ENCODE data around the gene SHISA6.
"Not testable (repeated sequence)": the region's sequence is repeated elsewhere in the genome, so short reads cannot be mapped to it uniquely, and the experiment has no call there.

The SHISA6 gene

GRCh38 chr17:11287791-11288190, 46.8 kb downstream of the SHISA6 start:
- Histone ChIP-seq H3K9ac (ENCODE audit: low read depth, low read length) (no peak overlapping the region), H3K4me1 (ENCODE audit: insufficient read depth, low read length) (peaks cover 7% of the 10 kb centered on the region; the same call in 1 of the 2 replicates), H3K27me3 (ENCODE audit: insufficient read depth, low read length) (no peaks in the 10 kb centered on the region), H3K4me3 (ENCODE audit: low read length) (no peak overlapping the region), H3K27ac (ENCODE audit: low read length) (no peak overlapping the region), H3K9me3 (ENCODE audit: insufficient read depth, low read depth, low read length) (no peaks in the 10 kb centered on the region), H3K36me3 (ENCODE audit: insufficient read depth, low read depth, low read length) (no peaks in the 10 kb centered on the region)

- Histone ChIP-seq H3K27me3 (ENCODE audit: insufficient read depth, low read length) (no peaks in the 10 kb centered on the region), H3K36me3 (ENCODE audit: insufficient read depth, low read depth, low read length) (no peaks in the 10 kb centered on the region), H3K27ac (ENCODE audit: low read length) (no peak overlapping the region), H3K4me1 (ENCODE audit: insufficient read depth, low read length) (peaks cover 7% of the 10 kb centered on the region; the same call in 1 of the 2 replicates), H3K9me3 (ENCODE audit: insufficient read depth, low read depth, low read length) (no peaks in the 10 kb centered on the region), H3K9ac (ENCODE audit: low read depth, low read length) (no peak overlapping the region), H3K4me3 (ENCODE audit: low read length) (no peak overlapping the region)
Measured at GRCh38 chr17:11290814-11291213, 49.8 kb downstream of the SHISA6 start.

GRCh38 chr17:11292491-11292890, 51.5 kb downstream of the SHISA6 start:
- Histone ChIP-seq H3K27ac (ENCODE audit: low read length) (no peak overlapping the region), H3K9ac (ENCODE audit: low read depth, low read length) (no peak overlapping the region), H3K9me3 (ENCODE audit: insufficient read depth, low read depth, low read length) (no peaks in the 10 kb centered on the region)

GRCh38 chr17:11293480-11293879, 52.5 kb downstream of the SHISA6 start:
- no peak overlapping the region for H3K4me3 ChIP-seq (ENCODE audit: low read length)
- no peak overlapping the region for H3K9ac ChIP-seq (ENCODE audit: low read depth, low read length)
- no peak overlapping the region for H3K27ac ChIP-seq (ENCODE audit: low read length)
- no peaks in the 10 kb centered on the region for H3K4me1 ChIP-seq (ENCODE audit: insufficient read depth, low read length)
- H3K9me3 ChIP-seq (ENCODE audit: insufficient read depth, low read depth, low read length) = no peaks in the 10 kb centered on the region
- H3K36me3 ChIP-seq (ENCODE audit: insufficient read depth, low read depth, low read length) = no peaks in the 10 kb centered on the region
- H3K27me3 ChIP-seq (ENCODE audit: insufficient read depth, low read length) = no peaks in the 10 kb centered on the region

More at GRCh38 chr17:11292491-11292890, 51.5 kb downstream of the SHISA6 start:
- H3K27me3 ChIP-seq (ENCODE audit: insufficient read depth, low read length) = no peaks in the 10 kb centered on the region
- no peak overlapping the region for H3K4me3 ChIP-seq (ENCODE audit: low read length)
- H3K4me1 ChIP-seq (ENCODE audit: insufficient read depth, low read length) = no peaks in the 10 kb centered on the region
- H3K36me3 ChIP-seq (ENCODE audit: insufficient read depth, low read depth, low read length) = no peaks in the 10 kb centered on the region

GRCh38 chr17:11294826-11295225, 53.8 kb downstream of the SHISA6 start:
- no peaks in the 10 kb centered on the region for H3K4me1 ChIP-seq (ENCODE audit: insufficient read depth, low read length)
- H3K9ac ChIP-seq (ENCODE audit: low read depth, low read length) = no peak overlapping the region
- no peak overlapping the region for H3K27ac ChIP-seq (ENCODE audit: low read length)
- no peak overlapping the region for H3K4me3 ChIP-seq (ENCODE audit: low read length)
- no peaks in the 10 kb centered on the region for H3K27me3 ChIP-seq (ENCODE audit: insufficient read depth, low read length)
- H3K36me3 ChIP-seq (ENCODE audit: insufficient read depth, low read depth, low read length) = no peaks in the 10 kb centered on the region
- H3K9me3 ChIP-seq (ENCODE audit: insufficient read depth, low read depth, low read length) = no peaks in the 10 kb centered on the region

- no peaks in the 10 kb centered on the region for H3K27me3 ChIP-seq (ENCODE audit: insufficient read depth, low read length)
- H3K9me3 ChIP-seq (ENCODE audit: insufficient read depth, low read depth, low read length) = no peaks in the 10 kb centered on the region; the same call in 1 of the 2 replicates
- H3K4me3 ChIP-seq (ENCODE audit: low read length) = no peak overlapping the region
- H3K36me3 ChIP-seq (ENCODE audit: insufficient read depth, low read depth, low read length) = no peaks in the 10 kb centered on the region
- H3K9ac ChIP-seq (ENCODE audit: low read depth, low read length) = no peak overlapping the region
- no peaks in the 10 kb centered on the region for H3K4me1 ChIP-seq (ENCODE audit: insufficient read depth, low read length)
- no peak overlapping the region for H3K27ac ChIP-seq (ENCODE audit: low read length)
Measured at GRCh38 chr17:11296994-11297393, 56.0 kb downstream of the SHISA6 start.

- no peaks in the 10 kb centered on the region for H3K36me3 ChIP-seq (ENCODE audit: insufficient read depth, low read depth, low read length)
- no peaks in the 10 kb centered on the region; the same call in 1 of the 2 replicates for H3K9me3 ChIP-seq (ENCODE audit: insufficient read depth, low read depth, low read length)
- H3K9ac ChIP-seq (ENCODE audit: low read depth, low read length) = no peak overlapping the region
- H3K4me1 ChIP-seq (ENCODE audit: insufficient read depth, low read length) = no peaks in the 10 kb centered on the region
- no peaks in the 10 kb centered on the region for H3K27me3 ChIP-seq (ENCODE audit: insufficient read depth, low read length)
- no peak overlapping the region for H3K4me3 ChIP-seq (ENCODE audit: low read length)
- no peak overlapping the region for H3K27ac ChIP-seq (ENCODE audit: low read length)
Measured at GRCh38 chr17:11298401-11298800, 57.4 kb downstream of the SHISA6 start.

- Histone ChIP-seq H3K4me3 (ENCODE audit: low read length) (no peak overlapping the region), H3K9me3 (ENCODE audit: insufficient read depth, low read depth, low read length) (no peaks in the 10 kb centered on the region; the same call in 1 of the 2 replicates), H3K9ac (ENCODE audit: low read depth, low read length) (no peak overlapping the region), H3K27ac (ENCODE audit: low read length) (no peak overlapping the region), H3K4me1 (ENCODE audit: insufficient read depth, low read length) (no peaks in the 10 kb centered on the region), H3K36me3 (ENCODE audit: insufficient read depth, low read depth, low read length) (no peaks in the 10 kb centered on the region), H3K27me3 (ENCODE audit: insufficient read depth, low read length) (no peaks in the 10 kb centered on the region)
Measured at GRCh38 chr17:11300201-11300600, 59.2 kb downstream of the SHISA6 start.

- Histone ChIP-seq H3K4me1 (ENCODE audit: insufficient read depth, low read length) (no peaks in the 10 kb centered on the region), H3K9ac (ENCODE audit: low read depth, low read length) (no peak overlapping the region), H3K27ac (ENCODE audit: low read length) (no peak overlapping the region), H3K4me3 (ENCODE audit: low read length) (no peak overlapping the region), H3K9me3 (ENCODE audit: insufficient read depth, low read depth, low read length) (no peaks in the 10 kb centered on the region; the same call in 1 of the 2 replicates), H3K27me3 (ENCODE audit: insufficient read depth, low read length) (no peaks in the 10 kb centered on the region), H3K36me3 (ENCODE audit: insufficient read depth, low read depth, low read length) (no peaks in the 10 kb centered on the region)
Measured at GRCh38 chr17:11300738-11301137, 59.7 kb downstream of the SHISA6 start.

GRCh38 chr17:11301874-11302273, 60.9 kb downstream of the SHISA6 start:
- not testable (repeated sequence) for H3K27me3 ChIP-seq (ENCODE audit: insufficient read depth, low read length); H3K4me1 ChIP-seq (ENCODE audit: insufficient read depth, low read length); H3K36me3 ChIP-seq (ENCODE audit: insufficient read depth, low read depth, low read length); H3K4me3 ChIP-seq (ENCODE audit: low read length); H3K27ac ChIP-seq (ENCODE audit: low read length); H3K9me3 ChIP-seq (ENCODE audit: insufficient read depth, low read depth, low read length); H3K9ac ChIP-seq (ENCODE audit: low read depth, low read length)

GRCh38 chr17:11302401-11303186, 61.6 kb downstream of the SHISA6 start:
- Histone ChIP-seq H3K36me3 (ENCODE audit: insufficient read depth, low read depth, low read length) (no peaks in the 10 kb centered on the region), H3K9me3 (ENCODE audit: insufficient read depth, low read depth, low read length) (no peaks in the 10 kb centered on the region; the same call in 1 of the 2 replicates), H3K27me3 (ENCODE audit: insufficient read depth, low read length) (no peaks in the 10 kb centered on the region), H3K27ac (ENCODE audit: low read length) (no peak overlapping the region), H3K9ac (ENCODE audit: low read depth, low read length) (no peak overlapping the region), H3K4me3 (ENCODE audit: low read length) (no peak overlapping the region), H3K4me1 (ENCODE audit: insufficient read depth, low read length) (no peaks in the 10 kb centered on the region)

- Histone ChIP-seq H3K9ac (ENCODE audit: low read depth, low read length) (no peak overlapping the region), H3K4me3 (ENCODE audit: low read length) (no peak overlapping the region), H3K4me1 (ENCODE audit: insufficient read depth, low read length) (peaks cover 7% of the 10 kb centered on the region; the same call in 1 of the 2 replicates), H3K36me3 (ENCODE audit: insufficient read depth, low read depth, low read length) (no peaks in the 10 kb centered on the region), H3K9me3 (ENCODE audit: insufficient read depth, low read depth, low read length) (no peaks in the 10 kb centered on the region; the same call in 1 of the 2 replicates), H3K27ac (ENCODE audit: low read length) (no peak overlapping the region), H3K27me3 (ENCODE audit: insufficient read depth, low read length) (no peaks in the 10 kb centered on the region)
Measured at GRCh38 chr17:11303773-11304394, 62.9 kb downstream of the SHISA6 start.

Measured in iPS-20b (cell line).